Stimulated activated effector memory CD8-positive, alpha-beta T cell treated with anti-CD3 and anti-CD28 coated beads, Interleukin-12 subunit alpha, Interleukin-12 subunit beta, amount 100 ng/mL, for 72 hours (primary cell): ENCODE measurements around the gene SCFD1.
"Not testable (repeated sequence)": the region's sequence is repeated elsewhere in the genome, so short reads cannot be mapped to it uniquely, and the experiment has no call there.

ENCODE experiments used
- ATAC-seq: fragments of 150-1000 bp; cut with Tn5 transposase; 2 replicates; pipeline ENCODE4 v1.10.0; 2021
- DNase-seq, 2 donors: peaks; one replicate each; pipeline ENCODE4 v3.0.0; 2021 to 2022; ENCODE audit warnings: low spot score in 2 of 2
- H3K27ac Mint-ChIP-seq: one replicate; pipeline ENCODE4 v1.8.0; 2022; ENCODE audit warnings: mild to moderate bottlenecking, mixed read lengths
- H3K36me3 Mint-ChIP-seq: one replicate; pipeline ENCODE4 v1.8.0; 2022; ENCODE audit warnings: mild to moderate bottlenecking, mixed read lengths
- H3K4me1 Mint-ChIP-seq: one replicate; pipeline ENCODE4 v1.8.0; 2022; ENCODE audit warnings: mixed read lengths
- H3K4me3 Mint-ChIP-seq: one replicate; pipeline ENCODE4 v1.8.0; 2022; ENCODE audit warnings: mild to moderate bottlenecking, mixed read lengths
- H3K9me3 Mint-ChIP-seq: one replicate; pipeline ENCODE4 v1.8.0; 2022; ENCODE audit warnings: mixed read lengths

SCFD1 gene

DNA sequence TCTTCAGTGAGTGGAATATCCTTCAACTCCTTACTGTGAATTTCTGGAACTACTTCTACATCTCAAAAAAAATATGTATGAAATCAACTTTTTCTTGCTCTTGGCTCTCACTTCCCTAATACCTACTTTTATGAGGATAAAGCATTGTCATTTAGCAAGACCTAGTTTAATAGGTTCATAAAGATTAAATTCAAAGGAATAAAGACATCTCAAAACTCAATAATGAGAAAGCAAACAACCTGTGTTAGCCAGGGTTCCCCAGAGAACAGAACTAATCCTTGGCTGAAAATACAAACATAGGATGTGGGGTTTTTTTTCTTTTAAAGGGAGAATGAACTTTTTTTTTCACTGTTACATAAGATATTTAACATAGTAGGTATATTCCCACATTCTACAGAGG is 57.9 kb downstream of the SCFD1 start:
- Mint-ChIP-seq H3K4me3 (no peak overlapping the region), H3K4me1 (no peaks in the 10 kb centered on the region), H3K36me3 (peaks cover 59% of the 10 kb centered on the region), H3K27ac (no peak overlapping the region), H3K9me3 (no peaks in the 10 kb centered on the region)
- DNase-seq, result no peak
- ATAC-seq, result no peak

- DNase-seq, H3K27ac Mint-ChIP-seq, ATAC-seq, H3K4me1 Mint-ChIP-seq, H3K4me3 Mint-ChIP-seq, H3K9me3 Mint-ChIP-seq: not testable (repeated sequence)
- peaks cover 56% of the 10 kb centered on the region for H3K36me3 Mint-ChIP-seq
These were observed 58.7 kb downstream of the SCFD1 start for GRCh38 chr14:30680776-30681175.

DNA sequence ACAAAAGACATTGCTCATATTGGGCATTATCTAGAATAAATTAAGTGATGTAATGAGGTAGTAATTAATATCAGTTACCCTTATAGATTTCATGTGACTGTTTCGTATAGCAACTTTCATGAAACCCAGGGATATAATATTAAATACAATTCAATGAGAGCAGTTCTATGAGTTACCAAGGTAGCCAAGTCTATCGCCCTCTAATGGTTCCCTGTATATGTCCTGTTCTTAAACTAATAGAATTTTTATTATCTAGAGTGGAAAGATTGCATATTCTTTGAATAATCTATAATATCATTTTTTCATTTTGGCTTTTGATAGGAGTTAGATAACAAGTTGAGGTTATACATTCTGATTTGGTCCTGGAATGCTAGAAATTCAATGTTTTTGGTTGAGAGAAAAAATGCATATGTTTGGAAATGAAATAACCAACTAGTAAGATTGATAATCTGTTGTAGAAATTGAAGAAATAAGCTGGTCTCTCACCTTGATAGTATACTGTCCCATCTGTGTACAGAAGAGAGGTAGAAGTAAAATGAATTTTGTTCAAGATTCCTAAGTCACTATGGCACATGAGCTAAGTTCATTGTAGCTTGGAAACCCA is 59.7 kb downstream of the SCFD1 start:
- Mint-ChIP-seq H3K9me3 (no peaks in the 10 kb centered on the region), H3K4me3 (no peak overlapping the region), H3K4me1 (no peaks in the 10 kb centered on the region), H3K27ac (no peak overlapping the region), H3K36me3 (peaks cover 45% of the 10 kb centered on the region)
- ATAC-seq (no peak), DNase-seq (no peak)

GRCh38 chr14:30690487-30691355 is 68.6 kb downstream of the SCFD1 start:
- peak overlapping the region; percentile 43 for H3K27ac Mint-ChIP-seq
- peak in 1 of 2 donors; percentile 55 for DNase-seq

DNA sequence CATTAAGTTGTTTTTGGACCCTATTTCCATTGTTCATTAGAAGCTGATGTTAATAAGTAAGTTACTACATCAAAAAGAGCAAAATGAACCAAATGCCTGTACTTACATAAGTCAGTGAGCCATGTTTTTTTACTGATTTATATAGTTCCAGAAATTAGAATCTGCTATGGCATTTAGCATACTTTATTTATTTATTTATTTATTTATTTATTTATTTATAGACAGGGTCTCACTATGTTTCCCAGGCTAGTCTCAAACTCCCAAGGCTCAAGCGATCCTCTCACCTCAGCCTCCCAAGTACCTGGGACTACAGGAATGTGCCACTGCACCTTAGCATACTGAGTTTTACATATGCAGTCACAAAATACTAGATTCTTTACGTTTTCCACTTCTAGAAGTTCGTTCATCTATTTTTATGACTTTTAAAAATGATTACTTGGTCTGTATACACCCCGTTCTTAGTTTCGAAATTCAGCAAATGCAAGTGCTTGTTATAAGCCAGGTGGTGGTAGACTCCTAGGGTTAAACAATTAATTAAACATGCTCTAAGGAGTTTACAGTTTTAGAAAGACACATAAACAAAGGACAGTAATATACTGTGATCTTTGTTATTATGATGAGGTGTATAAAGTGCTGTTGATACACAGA is 69.8 kb downstream of the SCFD1 start:
- Mint-ChIP-seq H3K9me3 (no peaks in the 10 kb centered on the region), H3K27ac (no peak overlapping the region), H3K36me3 (peaks cover 19% of the 10 kb centered on the region), H3K4me1 (no peaks in the 10 kb centered on the region), H3K4me3 (no peak overlapping the region)
- DNase-seq (no peak), ATAC-seq (no peak)

More at GRCh38 chr14:30690487-30691355, 68.6 kb downstream of the SCFD1 start:
- ATAC-seq, H3K4me1 Mint-ChIP-seq, H3K9me3 Mint-ChIP-seq: not testable (repeated sequence)
- Mint-ChIP-seq H3K36me3 (peaks cover 17% of the 10 kb centered on the region), H3K4me3 (peak overlapping the region; percentile 18)

DNA sequence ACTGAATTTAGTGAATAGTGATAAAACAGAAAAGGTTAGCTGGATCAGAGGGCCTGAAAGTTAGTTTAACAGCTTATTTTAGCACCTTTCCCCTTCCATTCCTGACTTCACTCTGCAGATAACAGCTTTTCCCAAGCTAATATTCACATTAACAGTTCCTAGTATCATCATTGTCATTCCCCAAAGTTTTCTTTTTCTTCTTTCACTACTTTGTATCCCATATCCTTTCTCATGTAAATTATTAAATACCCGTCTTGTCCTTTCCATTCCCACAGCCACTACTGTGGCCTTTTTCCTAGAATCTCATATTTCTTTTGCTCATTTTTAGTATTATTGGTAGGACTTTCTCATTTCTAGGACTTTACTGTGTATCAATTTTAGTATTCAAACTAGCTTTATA is 70.5 kb downstream of the SCFD1 start:
- ATAC-seq, result no peak
- DNase-seq, result no peak
- Mint-ChIP-seq H3K4me3 (no peak overlapping the region), H3K27ac (no peak overlapping the region), H3K36me3 (peaks cover 19% of the 10 kb centered on the region), H3K9me3 (no peaks in the 10 kb centered on the region), H3K4me1 (no peaks in the 10 kb centered on the region)

- ATAC-seq (no peak), DNase-seq (no peak)
- H3K27ac Mint-ChIP-seq, result no peak overlapping the region
- no peaks in the 10 kb centered on the region for H3K4me1 Mint-ChIP-seq
- peaks cover 61% of the 10 kb centered on the region for H3K36me3 Mint-ChIP-seq
- no peak overlapping the region for H3K4me3 Mint-ChIP-seq
- H3K9me3 Mint-ChIP-seq, result no peaks in the 10 kb centered on the region
These were observed 76.3 kb downstream of the SCFD1 start for GRCh38 chr14:30698463-30698862.

GRCh38 chr14:30706704-30707103 is 84.6 kb downstream of the SCFD1 start:
- no peak overlapping the region for H3K27ac Mint-ChIP-seq
- no peak for ATAC-seq

DNA sequence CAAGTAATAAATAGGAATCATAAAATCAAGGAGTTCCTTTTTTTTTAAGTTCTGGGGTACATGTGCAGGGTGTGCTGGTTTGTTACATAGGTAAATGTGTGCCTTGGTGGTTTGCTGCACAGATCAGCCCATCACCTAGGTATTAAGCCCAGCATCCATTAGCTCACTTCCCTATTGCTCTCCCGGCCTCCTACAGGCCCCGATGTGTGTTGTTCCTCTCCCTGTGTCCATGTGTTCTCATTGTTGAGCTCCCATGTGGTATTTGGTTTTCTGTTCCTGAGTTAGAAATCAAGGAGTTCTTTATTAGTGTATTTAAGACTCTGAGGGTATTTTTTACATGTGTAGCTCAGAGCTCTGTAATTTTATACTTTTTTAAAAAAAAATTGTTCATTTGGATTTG is 86.0 kb downstream of the SCFD1 start:
- H3K4me1 Mint-ChIP-seq, result no peaks in the 10 kb centered on the region
- DNase-seq (no peak), ATAC-seq (no peak)
- no peak overlapping the region for H3K4me3 Mint-ChIP-seq
- no peak overlapping the region for H3K27ac Mint-ChIP-seq
- H3K36me3 Mint-ChIP-seq, result peaks cover 85% of the 10 kb centered on the region
- H3K9me3 Mint-ChIP-seq, result no peaks in the 10 kb centered on the region

More at GRCh38 chr14:30706704-30707103, 84.6 kb downstream of the SCFD1 start:
- no peak overlapping the region for H3K4me3 Mint-ChIP-seq
- peaks cover 92% of the 10 kb centered on the region for H3K36me3 Mint-ChIP-seq
- no peaks in the 10 kb centered on the region for H3K4me1 Mint-ChIP-seq
- DNase-seq, result no peak
- H3K9me3 Mint-ChIP-seq, result no peaks in the 10 kb centered on the region

GRCh38 chr14:30709201-30709600 is 87.1 kb downstream of the SCFD1 start:
- Mint-ChIP-seq H3K4me3 (no peak overlapping the region), H3K27ac (no peak overlapping the region), H3K4me1 (no peaks in the 10 kb centered on the region), H3K9me3 (no peaks in the 10 kb centered on the region), H3K36me3 (peaks cover 80% of the 10 kb centered on the region)
- DNase-seq, result no peak
- ATAC-seq, result no peak

- no peaks in the 10 kb centered on the region for H3K9me3 Mint-ChIP-seq
- H3K4me1 Mint-ChIP-seq, result no peaks in the 10 kb centered on the region
- H3K36me3 Mint-ChIP-seq, result peaks cover 67% of the 10 kb centered on the region
- ATAC-seq (no peak), DNase-seq (no peak)
- no peak overlapping the region for H3K4me3 Mint-ChIP-seq
- H3K27ac Mint-ChIP-seq, result no peak overlapping the region
These were observed 88.8 kb downstream of the SCFD1 start for GRCh38 chr14:30710876-30711275.

GRCh38 chr14:30719137-30719536 is 97.0 kb downstream of the SCFD1 start:
- no peaks in the 10 kb centered on the region for H3K4me1 Mint-ChIP-seq
- DNase-seq, result no peak
- ATAC-seq, result no peak
- H3K27ac Mint-ChIP-seq, result no peak overlapping the region
- H3K36me3 Mint-ChIP-seq, result peaks cover 51% of the 10 kb centered on the region
- H3K9me3 Mint-ChIP-seq, result no peaks in the 10 kb centered on the region
- H3K4me3 Mint-ChIP-seq, result no peak overlapping the region

DNA sequence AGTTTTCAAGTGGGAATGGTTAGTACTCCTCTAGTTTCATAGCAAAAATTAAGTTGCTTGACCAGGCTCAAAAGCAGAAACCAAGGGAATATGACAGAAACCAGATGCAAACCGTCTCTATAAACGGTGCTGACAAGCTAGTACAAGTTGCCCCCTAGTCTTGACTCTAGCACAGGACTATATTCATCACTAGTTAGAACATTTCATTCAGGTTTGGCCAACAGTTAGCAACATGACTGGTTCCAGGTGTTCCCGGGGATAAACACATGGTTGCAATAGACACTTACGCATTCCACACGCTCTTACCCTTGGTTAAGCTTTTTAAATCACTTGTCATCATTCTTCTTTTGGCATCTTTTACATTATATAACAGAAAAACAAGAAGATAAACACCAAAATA is 103.6 kb downstream of the SCFD1 start:
- H3K4me1 Mint-ChIP-seq, result peaks cover 12% of the 10 kb centered on the region
- peaks cover 2% of the 10 kb centered on the region for H3K9me3 Mint-ChIP-seq
- H3K27ac Mint-ChIP-seq, result peak overlapping the region; percentile 10
- no peak overlapping the region for H3K4me3 Mint-ChIP-seq
- peaks cover 83% of the 10 kb centered on the region for H3K36me3 Mint-ChIP-seq
- ATAC-seq, result no peak
- DNase-seq, result no peak

- Mint-ChIP-seq H3K4me3 (no peak overlapping the region), H3K9me3 (peaks cover 2% of the 10 kb centered on the region), H3K27ac (no peak overlapping the region), H3K4me1 (peaks cover 12% of the 10 kb centered on the region), H3K36me3 (peaks cover 61% of the 10 kb centered on the region)
- ATAC-seq, result no peak
- DNase-seq, result no peak
These were observed 106.4 kb downstream of the SCFD1 start for GRCh38 chr14:30728471-30728870.

- no peaks in the 10 kb centered on the region for H3K9me3 Mint-ChIP-seq
- no peak overlapping the region for H3K27ac Mint-ChIP-seq
- DNase-seq (no peak), ATAC-seq (no peak)
- H3K4me1 Mint-ChIP-seq, result no peaks in the 10 kb centered on the region
- H3K4me3 Mint-ChIP-seq, result no peak overlapping the region
- peaks cover 39% of the 10 kb centered on the region for H3K36me3 Mint-ChIP-seq
These were observed 115.8 kb downstream of the SCFD1 start for GRCh38 chr14:30737916-30738315.

DNA sequence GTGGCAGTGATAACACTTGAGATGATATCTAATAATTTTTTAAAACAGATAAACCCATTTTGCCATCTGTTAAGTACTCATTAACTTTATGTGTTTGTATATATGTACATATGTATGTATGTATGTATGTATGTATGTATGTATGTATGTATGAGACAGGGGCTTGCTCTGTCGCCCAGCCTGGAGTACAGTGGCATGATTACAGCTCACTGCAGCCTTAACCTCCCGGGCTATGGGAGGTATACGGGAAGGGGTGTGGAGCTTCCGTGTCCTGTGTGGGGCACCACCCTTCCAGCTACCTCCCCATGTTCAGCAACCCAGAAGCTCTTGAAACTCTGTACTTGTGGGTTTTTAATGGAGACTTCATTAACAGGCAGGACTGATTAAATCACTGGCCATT is 116.9 kb downstream of the SCFD1 start:
- ATAC-seq, result no peak
- no peak overlapping the region for H3K27ac Mint-ChIP-seq
- H3K9me3 Mint-ChIP-seq, result no peaks in the 10 kb centered on the region
- DNase-seq, result no peak
- peaks cover 33% of the 10 kb centered on the region for H3K36me3 Mint-ChIP-seq
- no peaks in the 10 kb centered on the region for H3K4me1 Mint-ChIP-seq
- no peak overlapping the region for H3K4me3 Mint-ChIP-seq
